Ramos (cell line): ENCODE measurements around the gene GJC1.

Experiments
- in situ Hi-C: fragments of 300-500 bp; cut with MboI; formaldehyde crosslinking; loops from one replicate; pipeline ENCODE4 v1.14.3; 2022; ENCODE audit warnings: low sequenced_read_pairs; ENCODE audit not compliant: unreplicated experiment

Gene GJC1

GRCh38 chr17:44780161-44780560 is 49.9 kb downstream of the GJC1 start:
- in situ Hi-C loops, result loop anchor here (5.0 kb wide), 1 partner anchor 82 kb away; no protein-coding TSS in a partner anchor

GRCh38 chr17:44779211-44780025 is 50.7 kb downstream of the GJC1 start:
- in situ Hi-C loops, result loop anchor here (5.0 to 10.0 kb wide), 2 partner anchors 83 to 325 kb away; no protein-coding TSS in a partner anchor

GRCh38 chr17:44778656-44779210 is 51.4 kb downstream of the GJC1 start:
- in situ Hi-C loops, result loop anchor here (10.0 kb wide), 1 partner anchor 326 kb away; no protein-coding TSS in a partner anchor

DNA sequence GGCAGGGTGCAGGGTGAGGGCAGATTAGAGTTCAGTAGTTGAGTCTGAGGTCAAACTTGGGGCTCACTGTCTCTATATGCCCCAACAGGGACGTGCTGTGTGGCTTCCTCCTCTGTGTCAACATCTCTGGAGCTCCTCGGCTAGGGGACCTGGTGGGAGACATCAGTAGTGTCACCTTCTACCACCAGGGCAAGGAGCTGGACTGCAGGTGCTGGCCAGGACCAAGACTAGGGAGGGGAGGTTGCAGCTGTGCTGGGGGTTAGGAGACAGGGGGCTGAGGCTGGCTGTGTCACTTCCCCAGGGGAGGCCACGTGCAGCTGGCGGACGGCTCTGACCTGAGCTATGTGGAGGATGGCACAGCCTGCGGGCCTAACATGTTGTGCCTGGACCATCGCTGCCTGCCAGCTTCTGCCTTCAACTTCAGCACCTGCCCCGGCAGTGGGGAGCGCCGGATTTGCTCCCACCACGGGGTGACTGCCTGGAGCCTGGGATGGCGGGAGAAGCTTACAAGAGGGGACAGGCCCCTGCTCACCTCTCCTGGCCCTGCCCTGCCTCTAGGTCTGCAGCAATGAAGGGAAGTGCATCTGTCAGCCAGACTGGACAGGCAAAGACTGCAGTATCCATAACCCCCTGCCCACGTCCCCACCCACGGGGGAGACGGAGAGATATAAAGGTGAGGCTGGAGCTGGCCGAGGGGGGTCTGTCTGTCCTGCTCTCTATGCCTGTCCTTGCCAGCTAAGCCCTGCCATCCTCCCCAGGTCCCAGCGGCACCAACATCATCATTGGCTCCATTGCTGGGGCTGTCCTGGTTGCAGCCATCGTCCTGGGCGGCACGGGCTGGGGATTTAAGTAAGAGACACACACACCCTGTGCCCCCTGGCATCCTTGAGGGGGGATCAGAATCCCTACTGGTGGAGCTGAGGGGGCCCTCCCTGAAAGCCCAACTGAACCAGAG is 52.4 kb downstream of the GJC1 start:
- in situ Hi-C loops, result loop anchor here (10.0 kb wide), 1 partner anchor 327 kb away; no protein-coding TSS in a partner anchor

DNA sequence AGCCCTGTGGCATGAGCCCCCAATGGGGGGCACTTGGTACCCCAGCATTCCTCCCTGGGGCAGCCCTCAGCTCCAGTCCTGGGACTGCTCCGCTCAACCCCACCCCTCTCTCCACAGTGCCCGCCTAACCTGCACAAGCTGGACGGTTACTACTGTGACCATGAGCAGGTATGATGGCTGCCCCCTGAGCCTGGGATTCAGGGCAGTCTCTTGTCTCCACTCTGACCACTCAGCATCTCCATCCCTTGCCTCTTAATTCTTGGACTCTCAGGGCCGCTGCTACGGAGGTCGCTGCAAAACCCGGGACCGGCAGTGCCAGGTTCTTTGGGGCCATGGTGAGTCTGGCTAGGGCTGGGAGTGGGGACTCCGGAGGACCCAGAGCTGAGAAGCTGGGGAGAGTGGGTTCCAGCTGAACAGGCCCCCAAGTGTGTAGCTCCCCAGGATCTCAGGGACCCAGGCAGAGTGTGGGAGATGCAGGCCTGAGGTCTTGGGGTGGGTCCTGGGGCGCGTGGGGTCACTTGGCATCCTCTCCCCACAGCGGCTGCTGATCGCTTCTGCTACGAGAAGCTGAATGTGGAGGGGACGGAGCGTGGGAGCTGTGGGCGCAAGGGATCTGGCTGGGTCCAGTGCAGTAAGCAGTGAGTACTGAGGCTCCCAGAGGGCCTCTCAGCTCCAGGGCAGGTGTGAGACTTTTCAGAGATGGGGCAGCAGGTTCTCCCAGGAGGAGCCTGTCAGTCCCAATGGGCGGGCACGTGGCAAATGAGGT is 53.3 kb downstream of the GJC1 start:
- in situ Hi-C loops, result loop anchor here (10.0 kb wide), 1 partner anchor 328 kb away; no protein-coding TSS in a partner anchor

DNA sequence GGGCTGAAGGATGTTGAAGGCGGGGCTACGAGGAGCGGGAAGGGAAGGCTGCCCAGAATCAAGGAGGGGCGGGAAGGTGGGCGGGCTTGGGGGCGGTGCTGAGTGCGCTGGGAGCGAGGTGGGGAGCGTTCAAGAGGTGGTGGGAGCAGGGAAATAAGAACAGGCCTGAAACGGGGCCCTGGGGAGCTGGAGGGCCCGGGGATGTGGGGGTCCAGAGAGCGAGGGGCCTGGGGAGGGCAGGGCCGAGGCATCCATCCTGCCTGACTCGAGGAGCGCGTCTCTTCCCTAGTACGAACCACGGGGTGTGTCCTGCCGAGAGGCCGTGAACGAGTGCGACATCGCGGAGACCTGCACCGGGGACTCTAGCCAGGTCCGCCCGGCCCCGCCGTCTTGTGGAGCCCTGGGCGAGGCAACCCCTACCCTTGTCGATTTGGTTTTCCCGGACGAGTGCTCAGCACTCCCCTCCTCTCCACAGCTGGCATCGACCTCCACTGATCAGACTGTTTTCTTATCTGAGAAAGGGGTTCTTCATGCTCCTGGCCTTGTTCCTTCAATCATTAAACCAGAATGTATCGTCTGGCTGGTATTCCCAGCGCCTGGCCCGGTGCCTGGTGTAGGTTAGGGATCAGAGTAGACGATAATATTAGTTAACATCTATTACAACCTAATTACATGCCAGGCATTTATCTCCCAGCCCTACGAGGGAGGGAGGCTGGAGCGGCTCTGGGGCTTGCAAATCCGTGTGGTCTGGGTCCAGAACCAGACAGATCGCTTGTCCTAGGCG is 54.1 kb downstream of the GJC1 start:
- in situ Hi-C loops, result loop anchor here (10.0 kb wide), 1 partner anchor 329 kb away; no protein-coding TSS in a partner anchor

GRCh38 chr17:44775136-44775837 is 54.8 kb downstream of the GJC1 start:
- in situ Hi-C loops, result loop anchor here (10.0 kb wide), 1 partner anchor 330 kb away; no protein-coding TSS in a partner anchor

- in situ Hi-C loops, result loop anchor here (10.0 kb wide), 1 partner anchor 330 kb away; no protein-coding TSS in a partner anchor
Measured at GRCh38 chr17:44774271-44775135, 55.6 kb downstream of the GJC1 start.

- in situ Hi-C loops, result loop anchor here (10.0 kb wide), 1 partner anchor 332 kb away; no protein-coding TSS in a partner anchor
Measured at GRCh38 chr17:44773140-44773539, 56.9 kb downstream of the GJC1 start.

- in situ Hi-C loops, result loop anchor here (10.0 kb wide), 1 partner anchor 332 kb away; no protein-coding TSS in a partner anchor
Measured at GRCh38 chr17:44772308-44773045, 57.6 kb downstream of the GJC1 start.

DNA sequence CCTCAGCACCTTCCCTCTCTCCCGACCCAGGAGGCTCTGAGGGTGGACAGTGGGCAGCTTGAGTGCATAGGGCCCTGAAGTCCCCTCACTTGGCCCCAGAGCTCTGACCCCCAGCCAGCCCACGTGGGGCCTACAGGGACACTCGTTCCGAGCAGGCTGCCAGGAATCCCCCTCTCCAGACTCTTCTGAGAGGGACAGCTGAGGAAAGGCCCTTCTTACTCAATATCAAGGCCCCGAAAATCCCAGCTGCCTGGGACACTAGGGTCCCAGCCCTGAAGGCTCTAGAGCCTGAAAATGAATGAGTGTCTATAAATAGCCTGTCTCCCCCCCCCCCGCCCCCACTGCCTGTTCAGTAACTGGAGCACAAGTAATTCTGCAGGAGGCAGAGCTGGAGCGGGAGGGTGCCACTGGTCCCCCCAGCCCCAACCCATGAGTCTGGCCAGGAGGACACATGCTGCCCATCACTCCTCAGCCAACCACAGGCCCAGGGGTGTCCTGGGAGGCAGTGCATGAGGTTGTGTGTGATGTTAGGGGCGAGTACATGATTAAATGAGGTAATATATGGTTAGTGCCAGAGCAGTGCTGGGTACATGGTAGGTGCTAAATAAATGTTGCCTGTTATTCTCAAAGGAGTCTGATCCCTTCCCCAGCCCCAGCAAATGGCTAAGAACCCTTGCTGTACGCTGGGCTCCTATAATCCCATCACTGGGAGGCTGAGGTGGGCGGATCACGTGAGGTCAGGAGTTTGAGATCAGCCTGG is 59.7 kb downstream of the GJC1 start:
- in situ Hi-C loops, result loop anchor here (10.0 kb wide), 1 partner anchor 334 kb away; no protein-coding TSS in a partner anchor

DNA sequence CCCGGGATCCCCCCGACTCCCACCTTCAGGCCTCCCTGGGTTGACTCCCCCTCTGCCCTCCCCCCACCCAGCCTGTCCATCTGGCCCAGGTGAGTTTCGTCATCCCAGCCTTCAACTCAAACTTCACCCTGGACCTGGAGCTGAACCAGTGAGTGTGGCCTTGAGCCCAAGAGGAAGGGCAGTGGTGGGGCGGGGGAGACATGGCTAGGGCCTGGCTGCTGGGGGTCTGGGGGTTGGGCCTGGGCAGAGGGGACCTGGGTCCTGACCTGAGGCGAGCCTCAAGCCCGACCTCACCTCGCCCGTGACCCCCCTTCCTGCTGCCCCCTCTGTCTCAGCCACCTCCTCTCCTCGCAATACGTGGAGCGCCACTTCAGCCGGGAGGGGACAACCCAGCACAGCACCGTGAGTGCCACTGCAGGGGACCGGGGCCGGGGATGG is 60.4 kb downstream of the GJC1 start:
- in situ Hi-C loops, result loop anchor here (10.0 kb wide), 1 partner anchor 335 kb away; no protein-coding TSS in a partner anchor

- in situ Hi-C loops, result no loop called here
Measured at GRCh38 chr17:44769230-44769629, 60.9 kb downstream of the GJC1 start.

- in situ Hi-C loops, result no loop called here
Measured at GRCh38 chr17:44768505-44769142, 61.5 kb downstream of the GJC1 start.

DNA sequence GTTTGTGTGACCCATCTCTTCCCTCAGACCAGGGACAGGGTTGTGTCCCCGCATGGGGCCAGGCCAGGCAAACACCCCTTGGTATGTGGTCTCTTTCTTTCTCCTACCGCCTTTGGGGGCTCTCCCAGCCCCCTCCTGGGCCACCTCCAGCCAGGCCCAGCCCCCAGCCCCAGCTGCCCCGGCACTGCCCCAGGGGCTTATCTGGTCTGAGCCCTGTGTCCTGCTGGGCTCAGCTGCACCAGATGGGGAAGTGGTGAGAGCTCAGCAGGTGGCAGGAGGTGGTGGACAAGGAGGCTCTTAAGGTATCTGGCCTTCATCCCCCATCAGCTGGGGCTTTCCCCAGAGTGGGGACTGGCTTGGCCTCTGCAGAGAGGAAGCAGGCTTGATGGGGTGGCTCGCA is 62.6 kb downstream of the GJC1 start:
- in situ Hi-C loops, result no loop called here
